AG04450 (cell line): Measurements from ENCODE around the gene SAMD3. TPM values are rescaled to one million over a fixed set of nuclear protein-coding genes. Genes with fewer than 3 reads are reported as not detected.
"Not testable (repeated sequence)": the region's sequence is repeated elsewhere in the genome, so short reads cannot be mapped to it uniquely, and the experiment has no call there.

Source experiments
- CTCF ChIA-PET: fragments of 300-600, 350-600 bp; formaldehyde crosslinking; extraction: SDS; loops from one replicate; lab custom pipeline; 2022; ENCODE audit warnings: antibody characterized with exemption, inconsistent platforms; lab: Charles Lee
- POLR2A ChIA-PET: fragments of 350-600 bp; formaldehyde crosslinking; extraction: SDS; loops from one replicate; lab custom pipeline; 2021; ENCODE audit warnings: antibody characterized with exemption, inconsistent platforms; lab: Yijun Ruan, JAX
- DNase-seq: peaks from one replicate; pipeline ENCODE4 v3.0.0-alpha.2; 2011; ENCODE audit warnings: low read depth, low spot score
- H3K27ac ChIP-seq: one replicate; pipeline ENCODE4 v1.5.1; 2012; ENCODE audit warnings: low read depth, low read length, control low read depth
- H3K27me3 ChIP-seq: one replicate; pipeline ENCODE4 v1.6.0; 2012; ENCODE audit warnings: low read length; ENCODE audit not compliant: control insufficient read depth, insufficient read depth
- H3K4me3 ChIP-seq: 2 replicates; pipeline ENCODE4 v1.5.1; 2011; ENCODE audit warnings: mild to moderate bottlenecking, low read depth, low read length, control low read depth
- H3K9me3 ChIP-seq: 2 replicates; pipeline ENCODE4 v1.5.1; 2012; ENCODE audit warnings: low read length; ENCODE audit not compliant: control insufficient read depth, insufficient read depth
- polyA plus RNA-seq: library from polyadenylated mRNA; depleted of rRNA; stranded (reverse); fragments of >200 nt; gene quantifications from 2 replicates; pipeline ENCODE4 v1.2.3, GENCODE V29; 2011
- TF ChIP-seq, protein P1 (sequence below): IDR thresholded peaks from 2 replicates; pipeline ENCODE4 v1.5.1; 2011; ENCODE audit warnings: low read depth, low read length, control low read depth, inconsistent platforms

Gene SAMD3
- polyA plus RNA-seq, 1 experiment: 2.4 TPM

- ChIA-PET POLR2A (no interaction called here), CTCF (no interaction called here)
- H3K27me3 ChIP-seq: no peaks in the 10 kb centered on the region
- no peak overlapping the region for H3K27ac ChIP-seq
- TF ChIP-seq, protein P1, sequence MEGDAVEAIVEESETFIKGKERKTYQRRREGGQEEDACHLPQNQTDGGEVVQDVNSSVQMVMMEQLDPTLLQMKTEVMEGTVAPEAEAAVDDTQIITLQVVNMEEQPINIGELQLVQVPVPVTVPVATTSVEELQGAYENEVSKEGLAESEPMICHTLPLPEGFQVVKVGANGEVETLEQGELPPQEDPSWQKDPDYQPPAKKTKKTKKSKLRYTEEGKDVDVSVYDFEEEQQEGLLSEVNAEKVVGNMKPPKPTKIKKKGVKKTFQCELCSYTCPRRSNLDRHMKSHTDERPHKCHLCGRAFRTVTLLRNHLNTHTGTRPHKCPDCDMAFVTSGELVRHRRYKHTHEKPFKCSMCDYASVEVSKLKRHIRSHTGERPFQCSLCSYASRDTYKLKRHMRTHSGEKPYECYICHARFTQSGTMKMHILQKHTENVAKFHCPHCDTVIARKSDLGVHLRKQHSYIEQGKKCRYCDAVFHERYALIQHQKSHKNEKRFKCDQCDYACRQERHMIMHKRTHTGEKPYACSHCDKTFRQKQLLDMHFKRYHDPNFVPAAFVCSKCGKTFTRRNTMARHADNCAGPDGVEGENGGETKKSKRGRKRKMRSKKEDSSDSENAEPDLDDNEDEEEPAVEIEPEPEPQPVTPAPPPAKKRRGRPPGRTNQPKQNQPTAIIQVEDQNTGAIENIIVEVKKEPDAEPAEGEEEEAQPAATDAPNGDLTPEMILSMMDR: no peak
- no peaks in the 10 kb centered on the region for H3K9me3 ChIP-seq
- H3K4me3 ChIP-seq: no peak overlapping the region
- no peak for DNase-seq
Observed at GRCh38 chr6:130120731-130121130, 102.0 kb downstream of the SAMD3 start.

GRCh38 chr6:130119211-130119610 lies 103.5 kb downstream of the SAMD3 start:
- no peaks in the 10 kb centered on the region for H3K9me3 ChIP-seq
- ChIA-PET CTCF (no interaction called here), POLR2A (no interaction called here)

GRCh38 chr6:130118236-130118635 lies 104.5 kb downstream of the SAMD3 start:
- TF ChIP-seq, protein P1: no peak
- POLR2A ChIA-PET: no interaction called here
- H3K27me3 ChIP-seq: no peaks in the 10 kb centered on the region
- H3K4me3 ChIP-seq: no peak overlapping the region
- no peak for DNase-seq
- H3K9me3 ChIP-seq: no peaks in the 10 kb centered on the region
- CTCF ChIA-PET: no interaction called here
- H3K27ac ChIP-seq: no peak overlapping the region

More at GRCh38 chr6:130119211-130119610, 103.5 kb downstream of the SAMD3 start:
- Histone ChIP-seq H3K27me3 (no peaks in the 10 kb centered on the region), H3K27ac (no peak overlapping the region), H3K4me3 (no peak overlapping the region)
- no peak for DNase-seq
- TF ChIP-seq, protein P1: no peak

DNA sequence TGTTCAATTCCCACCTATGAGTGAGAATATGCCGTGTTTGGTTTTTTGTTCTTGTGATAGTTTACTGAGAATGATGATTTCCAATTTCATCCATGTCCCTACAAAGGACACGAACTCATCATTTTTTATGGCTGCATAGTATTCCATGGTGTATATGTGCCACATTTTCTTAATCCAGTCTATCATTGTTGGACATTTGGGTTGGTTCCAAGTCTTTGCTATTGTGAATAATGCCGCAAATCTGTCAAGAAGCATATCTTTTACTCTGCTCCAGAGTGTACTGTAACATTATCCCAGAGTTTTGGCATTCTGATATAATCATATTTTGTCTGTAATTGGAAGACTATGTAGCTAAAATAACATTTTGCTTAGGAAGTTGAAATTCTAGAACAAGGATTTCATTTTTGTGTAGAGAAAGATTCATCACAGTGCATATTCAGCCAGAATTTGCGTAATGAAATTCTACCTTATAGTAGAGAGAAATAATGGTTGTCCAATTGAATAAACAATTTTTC lies 105.5 kb downstream of the SAMD3 start:
- CTCF ChIA-PET, H3K4me3 ChIP-seq, H3K27me3 ChIP-seq, DNase-seq, H3K9me3 ChIP-seq, POLR2A ChIA-PET, H3K27ac ChIP-seq: not testable (repeated sequence)

DNA sequence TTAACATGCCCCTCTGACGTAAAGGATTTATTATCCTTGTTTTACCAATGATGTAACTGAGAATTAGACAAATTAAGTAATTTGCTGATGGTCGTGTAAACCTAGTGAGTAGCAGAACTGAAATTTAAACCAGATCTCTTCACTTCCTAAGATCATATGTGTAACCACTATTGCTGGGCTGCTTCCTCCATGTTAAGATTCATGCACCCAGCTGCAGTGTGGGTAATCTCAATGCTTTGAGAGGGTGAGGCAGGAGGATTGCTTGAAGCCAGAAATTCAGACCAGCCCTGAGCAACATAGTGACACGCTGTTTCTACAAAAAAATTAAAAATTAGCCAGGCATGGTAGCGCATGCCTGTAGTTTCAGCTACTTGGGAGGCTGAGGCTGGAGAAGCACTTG lies 106.5 kb downstream of the SAMD3 start:
- TF ChIP-seq, protein P1: no peak
- no peaks in the 10 kb centered on the region for H3K27me3 ChIP-seq
- ChIA-PET CTCF (no interaction called here), POLR2A (no interaction called here)
- H3K27ac ChIP-seq: no peak overlapping the region
- H3K4me3 ChIP-seq: no peak overlapping the region
- H3K9me3 ChIP-seq: no peaks in the 10 kb centered on the region
- no peak for DNase-seq
